ENCODE measurements around the gene PODXL. TPM values are rescaled to one million over a fixed set of nuclear protein-coding genes. Genes with fewer than 3 reads are reported as not detected.
A peak's percentile ranks its signal among the peaks of the same experiment; 100 is the strongest.

Gene PODXL
- total and polyA plus RNA-seq, 2 of the 8 experiments (the other 6 are each of a cell fraction or from before 2014, with no cell fraction given): 638 to 925 TPM

- no peak overlapping the region for H4K5ac ChIP-seq (ENCODE audit: insufficient read length, low read depth, low read length)
- H3K18ac ChIP-seq (ENCODE audit: extremely low read depth, low read length): no peak overlapping the region
- no peaks in the 10 kb centered on the region for H3K9me3 ChIP-seq (ENCODE audit: insufficient read depth in 2 of 2, low read depth in 1 of 2, low read length in 1 of 2)
- FAIRE-seq (no peak), DNase-seq (ENCODE audit: low read depth in 1 of 2, low spot score in 2 of 2) (no peak)
- no peak overlapping the region for H3K14ac ChIP-seq (ENCODE audit: insufficient read length)
- H4K91ac ChIP-seq (replicated peaks; ENCODE audit: insufficient read length, low read length): no peak overlapping the region
- H3K4me3 ChIP-seq (ENCODE audit: extremely low read depth in 1 of 4, insufficient read depth in 2 of 4, low read depth in 3 of 4, low read length in 4 of 4): no peak overlapping the region
- no peak overlapping the region for H3K27ac ChIP-seq (ENCODE audit: low read depth, low read length)
- peaks cover under 1 to 35% (median 22%) of the 10 kb centered on the region in 4 experiments; a peak in 6 of 8 replicates for H3K36me3 ChIP-seq (ENCODE audit: control insufficient read depth in 2 of 4, insufficient read depth in 4 of 4, low read length in 3 of 4)
- H3K4ac ChIP-seq (replicated peaks; ENCODE audit: insufficient read length, low read depth, low read length): no peak overlapping the region
- peaks cover 2% of the 10 kb centered on the region in 2 experiments for H4K20me1 ChIP-seq (replicated peaks in 1 of 2; ENCODE audit: control insufficient read depth in 1 of 2, insufficient read depth in 2 of 2, low read length in 2 of 2)
- no peak overlapping the region for H3K56ac ChIP-seq (replicated peaks; ENCODE audit: insufficient read length, low read depth, low read length)
- H3K4me2 ChIP-seq (ENCODE audit: insufficient read depth in 1 of 2, low read depth in 2 of 2, low read length in 2 of 2): no peak overlapping the region
- peaks cover 0 to 5% (median 0%) of the 10 kb centered on the region in 4 experiments; a peak in 1 of 7 replicates for H3K4me1 ChIP-seq (replicated peaks in 1 of 4; ENCODE audit: control insufficient read depth in 3 of 4, insufficient read depth in 4 of 4, low read length in 3 of 4)
- H3K9ac ChIP-seq (replicated peaks in 1 of 4; ENCODE audit: extremely low read depth in 1 of 4, low read depth in 3 of 4, low read length in 3 of 4): no peak overlapping the region
- H3K79me1 ChIP-seq (ENCODE audit: low read depth, low read length): no peaks in the 10 kb centered on the region
- no peaks in the 10 kb centered on the region for H3K79me2 ChIP-seq (ENCODE audit: control insufficient read depth in 1 of 2, insufficient read depth in 2 of 2, low read length in 2 of 2)
- H2AFZ ChIP-seq (ENCODE audit: low read length): no peak overlapping the region
- no peak overlapping the region for H4K8ac ChIP-seq (ENCODE audit: extremely low read depth, insufficient read depth, low read length)
- H2BK5ac ChIP-seq (ENCODE audit: low read depth, low read length): no peak overlapping the region
- peak; percentile 52; the same call in 1 of the 2 replicates for TF ChIP-seq POLR2AphosphoS5 (IDR thresholded peaks at IDR 0.05; ENCODE audit: low read depth, low read length)
- TF ChIP-seq POLR2A (IDR thresholded peaks at IDR 0.05; ENCODE audit: control extremely low read depth in 1 of 2, low read depth in 2 of 2, low read length in 2 of 2): peak; percentile 12 to 80
- TF ChIP-seq, protein P1, sequence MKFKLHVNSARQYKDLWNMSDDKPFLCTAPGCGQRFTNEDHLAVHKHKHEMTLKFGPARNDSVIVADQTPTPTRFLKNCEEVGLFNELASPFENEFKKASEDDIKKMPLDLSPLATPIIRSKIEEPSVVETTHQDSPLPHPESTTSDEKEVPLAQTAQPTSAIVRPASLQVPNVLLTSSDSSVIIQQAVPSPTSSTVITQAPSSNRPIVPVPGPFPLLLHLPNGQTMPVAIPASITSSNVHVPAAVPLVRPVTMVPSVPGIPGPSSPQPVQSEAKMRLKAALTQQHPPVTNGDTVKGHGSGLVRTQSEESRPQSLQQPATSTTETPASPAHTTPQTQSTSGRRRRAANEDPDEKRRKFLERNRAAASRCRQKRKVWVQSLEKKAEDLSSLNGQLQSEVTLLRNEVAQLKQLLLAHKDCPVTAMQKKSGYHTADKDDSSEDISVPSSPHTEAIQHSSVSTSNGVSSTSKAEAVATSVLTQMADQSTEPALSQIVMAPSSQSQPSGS (IDR thresholded peaks at IDR 0.05; ENCODE audit: low read length): peak; percentile 58
- no peak for TF ChIP-seq NANOG (IDR thresholded peaks at IDR 0.05; ENCODE audit: insufficient read depth, low read depth, low read length, poor library complexity, severe bottlenecking)
- H2BK12ac ChIP-seq (ENCODE audit: low read depth, low read length): no peak overlapping the region
- no peak overlapping the region for H2BK15ac ChIP-seq (ENCODE audit: low read length)
- ChIA-PET CTCF (ENCODE audit: partially characterized antibody) (interaction anchor here (0.6 to 4.0 kb wide), 5 partner anchors 9 to 514 kb away, joined by 3 to 22 read pairs (median 4); no protein-coding TSS in a partner anchor), POLR2A (ENCODE audit: partially characterized antibody) (interaction anchor here (0.9 to 1.6 kb wide), 5 partner anchors 9 to 130 kb away, joined by 3 to 4 read pairs (median 3); no protein-coding TSS in a partner anchor)
- no peak overlapping the region for H3K23ac ChIP-seq (ENCODE audit: insufficient read length)
- no peak overlapping the region for H2BK120ac ChIP-seq (replicated peaks; ENCODE audit: low read depth, low read length)
- no peaks in the 10 kb centered on the region for H3K27me3 ChIP-seq (replicated peaks in 1 of 4; ENCODE audit: control insufficient read depth in 3 of 4, extremely low read depth in 1 of 4, insufficient read depth in 3 of 4, low read length in 3 of 4)
- H3K23me2 ChIP-seq (ENCODE audit: low read depth, low read length): no peaks in the 10 kb centered on the region; the same call in 1 of the 2 replicates
- H2AK5ac ChIP-seq (ENCODE audit: low read depth, low read length): no peak overlapping the region
- WGBS, 2 experiments (ENCODE audit: extremely low coverage in 1 of 2, insufficient coverage in 1 of 2, insufficient read length in 1 of 2, insufficient replicate concordance in 2 of 2, low coverage in 1 of 2, low lambda C conversion rate in 2 of 2, missing lambda C conversion rate in 1 of 2): 76% methylated on average over 7 of the region's 7 CpGs; no CpG with 5 or more reads in 1 of the 2 experiments
- no peak overlapping the region for H2BK20ac ChIP-seq (ENCODE audit: low read length)
Observed at GRCh38 chr7:131495669-131496498, 60.5 kb downstream of the PODXL start.

Data from H1 (cell line).